ENCODE measurements around the gene COL2A1. TPM values are rescaled to one million over a fixed set of nuclear protein-coding genes. Genes with fewer than 3 reads are reported as not detected.
"Not testable (repeated sequence)": the region's sequence is repeated elsewhere in the genome, so short reads cannot be mapped to it uniquely, and the experiment has no call there.

COL2A1 gene
- total and polyA plus RNA-seq, 2 donors: 2.3 TPM; not detected in 1

DNA sequence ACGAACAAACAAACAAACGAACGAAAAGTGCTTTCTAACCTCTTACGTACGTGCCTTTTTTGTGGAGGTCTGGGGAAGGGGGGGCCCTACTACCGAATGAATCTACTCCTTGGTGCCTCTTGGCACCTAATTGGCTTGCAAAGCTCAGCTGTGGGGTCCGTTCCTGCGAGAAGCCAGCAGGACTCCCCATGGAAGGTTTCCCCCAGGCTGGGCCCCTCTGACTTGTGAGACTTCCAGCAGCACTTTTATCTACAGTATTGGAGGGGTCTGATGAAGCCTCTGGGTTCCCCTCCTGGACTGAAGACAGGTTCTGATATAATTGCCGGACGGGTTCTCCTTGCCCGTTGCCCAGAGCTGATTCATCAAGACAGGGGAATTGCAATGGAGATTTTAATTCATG, 42.1 kb downstream of the COL2A1 start:
- Histone ChIP-seq H3K36me3 (ENCODE audit: insufficient read depth) (no peaks in the 10 kb centered on the region), H3K4me1 (ENCODE audit: insufficient read depth) (no peaks in the 10 kb centered on the region), H3K4me3 (ENCODE audit: low read depth, low read length) (no peak overlapping the region), H3K27ac (ENCODE audit: low read depth) (no peak overlapping the region)
- 75% methylated on average over 11 of the region's 11 CpGs for WGBS
- no peak for DNase-seq (ENCODE audit: extremely low spot score)

DNA sequence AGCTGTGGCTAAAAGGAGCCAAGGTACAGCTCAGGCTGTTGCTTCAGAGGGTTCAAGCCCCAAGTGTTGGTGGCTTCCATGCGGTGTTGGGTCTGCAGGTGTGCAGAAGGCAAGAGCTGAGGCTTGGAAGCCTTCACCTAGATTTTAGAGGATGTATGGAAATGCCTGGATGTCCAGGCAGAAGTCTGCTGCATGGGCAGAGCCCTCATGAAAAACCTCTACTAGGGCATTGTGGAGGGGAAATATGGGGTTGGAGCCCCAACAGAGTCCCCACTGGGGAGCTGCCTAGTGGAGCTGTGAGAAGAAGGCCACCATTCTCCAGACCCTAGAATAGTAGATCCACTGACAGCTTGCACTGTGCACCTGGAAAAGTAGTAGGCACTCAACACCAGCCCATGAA, 46.6 kb downstream of the COL2A1 start:
- DNase-seq (ENCODE audit: extremely low spot score); H3K4me3 ChIP-seq (ENCODE audit: low read depth, low read length); H3K27ac ChIP-seq (ENCODE audit: low read depth); H3K4me1 ChIP-seq (ENCODE audit: insufficient read depth); H3K36me3 ChIP-seq (ENCODE audit: insufficient read depth): not testable (repeated sequence)
- 100% methylated on average over 1 of the region's 1 CpG for WGBS

DNA sequence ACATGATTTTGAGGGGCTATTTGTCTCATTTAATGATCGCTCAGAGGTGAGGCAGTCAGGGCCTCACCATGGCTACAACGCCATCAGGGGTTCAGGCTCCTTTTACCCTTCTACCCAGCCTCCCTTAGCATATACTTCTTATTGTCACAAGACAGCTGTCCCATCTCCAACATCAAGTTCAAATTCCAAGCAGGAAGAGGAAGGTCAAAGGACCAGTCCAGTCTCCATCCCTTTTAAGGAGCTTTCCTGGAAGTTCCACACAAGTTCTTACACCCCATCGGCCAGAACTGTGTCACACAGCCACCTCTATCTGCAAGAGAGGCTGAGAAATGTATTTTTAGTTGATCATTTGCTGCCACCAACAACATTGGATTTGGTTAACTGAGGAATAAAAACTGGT, 49.2 kb downstream of the COL2A1 start:
- H3K4me3 ChIP-seq (ENCODE audit: low read depth, low read length): no peak overlapping the region
- 79% methylated on average over 3 of the region's 3 CpGs for WGBS

DNA sequence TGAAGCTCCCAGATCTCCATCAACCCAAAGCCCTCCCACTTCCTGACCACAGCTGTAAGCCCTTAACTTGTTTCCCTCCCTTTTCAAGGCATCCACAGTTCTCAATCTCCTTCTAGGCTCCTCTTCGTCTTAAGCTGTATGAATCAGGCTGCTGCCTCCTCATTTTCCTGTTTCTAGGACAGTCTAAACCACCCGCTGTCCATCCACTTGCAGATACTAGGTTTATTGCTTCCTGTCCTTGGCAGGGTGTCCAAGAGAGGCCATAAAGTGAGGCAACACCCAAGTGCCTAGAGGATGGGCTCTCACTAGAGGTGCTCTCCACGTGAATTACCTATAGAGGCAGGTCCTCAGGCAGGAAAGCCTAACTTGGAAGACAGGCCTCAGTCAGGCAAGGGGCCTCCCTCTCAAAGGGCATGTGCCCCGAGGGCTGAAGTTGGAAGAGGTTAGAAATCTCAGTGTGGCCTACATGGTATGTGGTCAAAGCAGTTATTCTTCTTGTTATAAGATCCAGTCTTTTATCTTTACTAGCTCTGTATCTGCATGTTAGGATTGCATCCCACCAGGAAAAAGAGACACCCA, 49.7 kb downstream of the COL2A1 start:
- no peaks in the 10 kb centered on the region for H3K36me3 ChIP-seq (ENCODE audit: insufficient read depth)
- DNase-seq (ENCODE audit: extremely low spot score): no peak
- no peak overlapping the region for H3K27ac ChIP-seq (ENCODE audit: low read depth)
- no peaks in the 10 kb centered on the region for H3K4me1 ChIP-seq (ENCODE audit: insufficient read depth)
- WGBS: 75% methylated on average over 4 of the region's 4 CpGs
- H3K4me3 ChIP-seq (ENCODE audit: low read depth, low read length): no peak overlapping the region

More for the DNA sequence above, 49.2 kb downstream of the COL2A1 start:
- H3K27ac ChIP-seq (ENCODE audit: low read depth): no peak overlapping the region
- H3K36me3 ChIP-seq (ENCODE audit: insufficient read depth): no peaks in the 10 kb centered on the region
- DNase-seq (ENCODE audit: extremely low spot score): no peak
- H3K4me1 ChIP-seq (ENCODE audit: insufficient read depth): no peaks in the 10 kb centered on the region

DNA sequence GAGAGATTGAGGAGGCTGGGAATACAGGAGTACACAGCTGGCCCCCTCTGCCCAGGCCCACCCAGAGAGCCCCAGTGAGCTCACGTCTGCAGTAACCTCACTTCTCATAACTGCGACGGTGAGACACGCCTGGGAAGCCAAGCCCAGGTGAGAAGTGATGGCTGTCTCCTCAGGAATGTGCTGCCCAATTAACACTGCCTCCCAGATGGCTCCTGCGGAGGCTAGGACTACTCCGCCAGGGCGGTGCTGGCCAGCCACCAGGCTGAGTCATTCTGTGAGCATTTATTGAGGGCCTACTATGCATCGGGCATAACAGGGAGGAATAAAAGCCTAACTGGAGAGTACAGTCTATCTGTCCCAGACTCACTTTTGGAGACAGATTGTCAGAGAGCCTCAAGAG, 50.2 kb downstream of the COL2A1 start:
- Histone ChIP-seq H3K4me1 (ENCODE audit: insufficient read depth) (no peaks in the 10 kb centered on the region), H3K4me3 (ENCODE audit: low read depth, low read length) (no peak overlapping the region), H3K36me3 (ENCODE audit: insufficient read depth) (no peaks in the 10 kb centered on the region), H3K27ac (ENCODE audit: low read depth) (no peak overlapping the region)
- WGBS: 84% methylated on average over 8 of the region's 8 CpGs
- DNase-seq (ENCODE audit: extremely low spot score): no peak

DNA sequence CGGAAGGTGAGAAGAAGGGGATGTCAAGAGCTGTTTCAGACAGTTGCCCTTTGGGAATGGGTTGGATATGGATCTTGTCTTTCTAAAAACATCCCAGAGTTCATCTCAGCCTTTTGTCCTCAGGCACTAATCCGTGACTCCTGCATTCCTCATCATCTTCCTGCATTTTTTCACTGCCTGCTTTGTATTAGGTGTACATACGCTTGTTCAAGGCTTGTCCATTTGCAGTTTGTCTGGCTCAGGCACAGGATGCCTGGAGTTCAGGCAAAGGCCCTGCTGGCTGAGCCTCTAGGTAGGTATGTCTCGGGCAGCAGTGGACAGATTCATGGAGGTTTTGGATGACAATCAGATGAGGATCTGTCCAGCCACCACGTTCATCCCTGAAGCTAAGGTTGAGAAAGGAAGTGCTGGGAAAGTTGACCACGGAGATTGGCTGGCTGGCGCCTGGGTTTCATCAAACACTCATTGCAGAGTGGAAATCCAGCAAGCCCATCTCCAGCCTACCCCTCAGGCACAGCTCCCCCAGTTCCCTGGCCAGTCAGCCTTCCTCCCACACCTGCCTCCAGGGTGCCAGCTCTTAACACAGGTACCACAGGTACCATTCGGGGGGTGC, 53.3 kb downstream of the COL2A1 start:
- no peaks in the 10 kb centered on the region for H3K36me3 ChIP-seq (ENCODE audit: insufficient read depth)
- WGBS: 79% methylated on average over 8 of the region's 8 CpGs
- no peak overlapping the region for H3K27ac ChIP-seq (ENCODE audit: low read depth)
- no peak overlapping the region for H3K4me3 ChIP-seq (ENCODE audit: low read depth, low read length)
- DNase-seq (ENCODE audit: extremely low spot score): no peak
- H3K4me1 ChIP-seq (ENCODE audit: insufficient read depth): no peaks in the 10 kb centered on the region

DNA sequence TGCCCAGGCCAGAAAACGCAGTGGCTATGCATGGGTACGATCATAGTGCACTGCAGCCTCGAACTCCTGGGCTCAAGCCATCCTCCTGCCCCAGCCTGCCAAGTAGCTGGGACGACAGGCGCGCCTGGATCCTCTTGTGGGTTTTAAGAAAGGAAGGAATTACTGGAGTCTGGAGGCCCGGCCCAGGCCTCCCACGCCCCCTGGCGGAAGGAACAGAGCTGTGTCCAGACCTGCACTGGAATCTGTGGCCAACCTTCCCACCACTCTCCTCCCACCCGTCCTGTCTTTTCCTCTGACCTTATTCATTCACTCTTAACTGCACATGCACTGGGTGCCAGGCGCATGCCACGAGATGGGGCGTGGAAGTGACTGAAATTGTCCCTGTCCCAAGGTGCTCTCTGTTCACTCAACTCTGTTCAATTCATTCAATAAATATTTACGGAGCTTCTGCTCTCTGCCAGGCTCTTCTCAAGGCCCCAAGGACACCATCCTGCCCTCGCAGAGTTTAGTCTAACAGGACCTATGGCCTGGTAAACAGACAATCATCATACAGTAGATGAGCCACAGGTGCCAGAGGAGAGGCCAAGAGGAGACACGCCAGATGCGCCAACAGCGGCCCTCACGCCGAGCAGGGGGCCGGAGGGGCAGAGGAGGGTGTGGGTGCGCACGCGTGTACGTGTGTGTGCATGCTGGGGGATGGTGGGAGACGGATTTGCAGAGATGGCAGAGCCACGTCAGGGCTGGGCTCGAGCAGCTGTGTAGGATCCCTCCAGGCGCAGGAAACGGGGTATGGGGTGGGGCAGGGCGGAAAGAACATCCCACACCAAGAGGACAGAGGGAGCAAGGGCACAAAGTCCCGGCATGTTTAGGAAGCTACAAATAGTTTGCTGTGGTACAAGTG, 54.6 kb downstream of the COL2A1 start:
- H3K27ac ChIP-seq (ENCODE audit: low read depth): no peak overlapping the region
- no peak for DNase-seq (ENCODE audit: extremely low spot score)

DNA sequence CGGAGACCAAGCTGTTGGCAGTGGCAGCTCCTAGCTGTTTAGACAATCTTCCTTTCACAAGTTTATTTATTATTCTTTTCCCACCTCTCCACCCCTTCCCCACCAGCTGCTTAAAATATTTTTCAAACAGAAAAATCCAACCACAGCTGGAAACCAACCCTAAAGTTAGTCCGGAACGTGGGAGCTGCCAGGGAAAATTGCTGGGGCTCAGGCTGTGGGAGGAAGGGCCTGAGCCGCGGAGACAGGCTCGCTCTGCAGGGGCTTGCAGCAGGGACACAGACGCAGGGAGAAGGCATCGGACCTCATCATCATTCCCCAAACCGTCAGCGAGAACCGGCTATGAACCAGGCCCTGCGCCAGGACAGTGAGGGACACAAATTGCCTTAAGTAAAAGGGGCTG, 56.9 kb downstream of the COL2A1 start:
- H3K27ac ChIP-seq (ENCODE audit: low read depth): no peak overlapping the region
- H3K36me3 ChIP-seq (ENCODE audit: insufficient read depth): no peaks in the 10 kb centered on the region
- no peak overlapping the region for H3K4me3 ChIP-seq (ENCODE audit: low read depth, low read length)
- WGBS: 58% methylated on average over 12 of the region's 12 CpGs
- H3K4me1 ChIP-seq (ENCODE audit: insufficient read depth): no peaks in the 10 kb centered on the region
- DNase-seq (ENCODE audit: extremely low spot score): no peak

More for the DNA sequence above, 54.6 kb downstream of the COL2A1 start:
- no peaks in the 10 kb centered on the region for H3K36me3 ChIP-seq (ENCODE audit: insufficient read depth)
- H3K4me3 ChIP-seq (ENCODE audit: low read depth, low read length): no peak overlapping the region
- no peaks in the 10 kb centered on the region for H3K4me1 ChIP-seq (ENCODE audit: insufficient read depth)
- 61% methylated on average over 32 of the region's 32 CpGs for WGBS

DNA sequence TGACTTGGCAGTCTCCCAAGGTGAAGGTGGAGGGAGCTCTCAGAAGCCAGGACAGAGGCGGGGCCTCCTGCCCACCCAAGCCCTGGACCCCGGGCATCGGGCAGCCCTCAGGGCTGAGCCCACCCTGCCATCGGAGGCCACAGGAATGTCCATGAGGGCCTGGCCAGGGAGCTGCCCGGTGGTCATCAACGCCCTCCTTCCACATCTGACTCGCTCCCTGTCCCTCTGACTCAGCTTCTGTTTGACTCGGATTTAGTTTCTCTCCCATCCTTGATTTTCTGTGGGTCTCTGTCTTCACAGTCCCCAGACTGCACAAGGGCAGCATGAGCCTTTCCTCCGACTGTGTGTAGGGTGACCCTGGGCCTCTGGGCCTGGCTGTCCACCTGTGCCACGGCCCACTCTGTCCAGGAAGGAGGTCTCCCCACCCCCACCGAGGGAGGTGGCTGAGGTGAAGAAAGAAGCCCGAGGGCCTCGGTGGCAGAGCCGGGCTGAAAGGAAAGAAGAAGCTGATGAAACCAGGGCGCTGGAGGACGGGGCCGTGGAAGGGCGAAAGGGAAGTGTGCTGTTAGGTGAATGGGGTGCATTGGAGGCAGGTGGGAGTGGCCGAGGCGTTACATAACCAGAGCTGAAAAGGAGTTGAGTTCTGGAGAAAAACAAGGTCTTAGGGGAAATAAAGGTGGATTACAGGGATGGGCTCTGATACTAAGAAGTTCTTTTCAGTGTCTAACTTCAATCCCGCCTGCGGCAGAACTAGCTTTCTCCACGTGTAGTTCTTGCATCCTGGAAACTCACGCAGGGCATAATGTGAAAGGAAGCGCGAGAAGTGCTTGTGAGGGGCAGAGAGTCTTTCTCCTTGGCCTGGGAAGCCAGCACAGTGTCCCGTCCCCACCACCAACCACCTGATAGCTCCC, 57.6 kb downstream of the COL2A1 start:
- H3K27ac ChIP-seq (ENCODE audit: low read depth): no peak overlapping the region
- no peak overlapping the region for H3K4me3 ChIP-seq (ENCODE audit: low read depth, low read length)
- no peaks in the 10 kb centered on the region for H3K36me3 ChIP-seq (ENCODE audit: insufficient read depth)
- H3K4me1 ChIP-seq (ENCODE audit: insufficient read depth): no peaks in the 10 kb centered on the region
- WGBS: 74% methylated on average over 27 of the region's 27 CpGs
- DNase-seq (ENCODE audit: extremely low spot score): no peak

DNA sequence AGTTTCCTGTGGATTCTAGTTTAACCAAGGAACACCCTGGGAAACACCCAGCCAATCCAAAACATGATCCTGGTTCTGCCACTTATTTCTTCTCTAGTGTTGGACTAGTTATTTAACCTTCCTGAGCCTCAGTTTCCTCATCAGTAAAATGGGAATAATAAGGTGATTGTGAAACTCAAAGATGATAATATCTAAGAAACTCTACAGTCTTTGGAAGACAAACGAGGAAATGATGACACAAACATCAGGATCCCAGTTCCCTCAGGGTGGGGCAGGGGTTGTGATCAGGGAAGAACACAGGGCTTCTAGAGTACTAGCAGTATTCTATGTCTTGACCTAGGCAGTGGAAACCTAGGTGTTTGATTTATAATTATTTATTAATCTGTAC, 58.9 kb downstream of the COL2A1 start:
- H3K27ac ChIP-seq (ENCODE audit: low read depth): no peak overlapping the region
- 71% methylated on average over 1 of the region's 1 CpG for WGBS

DNA sequence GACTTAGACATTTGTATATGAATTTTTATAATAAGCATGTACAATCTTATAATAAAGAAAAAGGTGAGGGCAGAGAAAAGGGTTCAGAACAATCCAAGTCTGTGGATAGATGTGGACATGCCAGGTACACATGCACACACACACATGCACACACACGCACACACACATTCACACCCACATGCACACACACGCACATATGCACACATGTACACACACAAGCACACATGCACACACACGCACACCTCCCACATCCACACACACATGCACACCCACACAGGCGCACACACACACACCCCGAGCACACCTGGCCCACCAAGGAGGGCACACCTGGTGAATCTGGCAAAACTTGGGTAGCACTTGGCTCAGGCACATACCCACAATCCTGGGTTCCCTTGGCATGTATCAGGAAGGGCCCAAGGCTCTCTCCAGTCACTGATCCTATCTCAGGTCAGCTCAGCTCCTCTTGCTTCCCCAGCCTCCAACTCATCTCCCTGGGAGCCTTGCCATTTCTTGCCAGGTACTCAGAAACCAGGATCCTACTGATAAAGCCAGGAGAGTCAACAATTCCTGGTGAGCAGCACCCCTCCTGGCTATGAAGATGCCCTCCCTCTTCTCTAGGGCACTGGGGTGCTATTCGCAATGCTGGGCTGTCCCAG, 59.5 kb downstream of the COL2A1 start:
- Histone ChIP-seq H3K27ac (ENCODE audit: low read depth) (no peak overlapping the region), H3K4me1 (ENCODE audit: insufficient read depth) (no peaks in the 10 kb centered on the region), H3K4me3 (ENCODE audit: low read depth, low read length) (no peak overlapping the region), H3K36me3 (ENCODE audit: insufficient read depth) (no peaks in the 10 kb centered on the region)
- DNase-seq (ENCODE audit: extremely low spot score): no peak
- WGBS: 93% methylated on average over 6 of the region's 6 CpGs

More for the DNA sequence above, 58.9 kb downstream of the COL2A1 start:
- DNase-seq (ENCODE audit: extremely low spot score): no peak
- Histone ChIP-seq H3K4me1 (ENCODE audit: insufficient read depth) (no peaks in the 10 kb centered on the region), H3K36me3 (ENCODE audit: insufficient read depth) (no peaks in the 10 kb centered on the region), H3K4me3 (ENCODE audit: low read depth, low read length) (no peak overlapping the region)

DNA sequence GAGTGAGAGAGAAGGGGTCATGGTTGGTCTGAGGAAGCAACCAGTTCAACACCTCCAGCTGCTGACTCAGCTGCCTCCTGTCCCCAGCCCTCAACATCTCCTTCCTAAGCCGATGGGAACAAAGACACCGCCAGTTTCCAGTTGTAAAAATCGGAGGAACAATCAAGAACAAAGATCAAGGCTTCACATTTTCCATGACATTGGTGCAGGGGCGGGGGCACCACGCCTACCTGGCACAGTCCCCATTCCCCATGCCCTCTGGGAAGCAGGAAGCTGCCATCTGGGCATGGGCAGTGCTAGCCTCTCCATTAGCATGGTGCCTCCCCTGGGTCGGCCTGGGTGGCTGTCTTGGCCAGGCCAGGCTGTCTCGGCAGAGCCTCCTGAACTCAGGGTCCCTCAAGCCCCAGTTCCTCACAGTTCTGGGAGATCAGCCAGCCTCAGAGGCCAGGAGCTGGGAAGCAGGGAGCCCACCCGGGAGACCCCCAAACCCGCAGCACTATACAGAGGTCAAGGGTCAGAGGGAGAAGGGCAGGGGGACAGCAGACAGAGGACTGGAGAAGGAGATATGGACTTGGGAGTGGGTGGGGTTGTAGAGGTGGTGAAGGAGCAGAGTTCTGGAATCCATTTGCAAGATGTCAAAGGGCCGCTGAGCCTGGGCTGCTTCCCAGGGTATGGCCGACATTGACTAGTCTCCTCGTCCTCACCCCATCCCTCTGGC, 60.5 kb downstream of the COL2A1 start:
- WGBS: 76% methylated on average over 12 of the region's 12 CpGs
- Histone ChIP-seq H3K27ac (ENCODE audit: low read depth) (no peak overlapping the region), H3K4me1 (ENCODE audit: insufficient read depth) (no peaks in the 10 kb centered on the region), H3K4me3 (ENCODE audit: low read depth, low read length) (no peak overlapping the region), H3K36me3 (ENCODE audit: insufficient read depth) (no peaks in the 10 kb centered on the region)
- DNase-seq (ENCODE audit: extremely low spot score): no peak

Measured in urinary bladder (tissue), 4 donors.